Upper lobe of left lung (tissue), 4 donors: Measurements from ENCODE around the gene TBX4.

ENCODE experiments used
- CTCF ChIP-seq, 6 experiments: fragments of 450-650 bp in 4 of 6; fragments of 200-600 bp in 2 of 6; sonication (generic) in 2 of 6; IDR thresholded peaks; one replicate each; pipeline ENCODE4 v1.5.1; 2016 to 2019; ENCODE audit warnings: antibody characterized with exemption in 6 of 6
- EP300 ChIP-seq, 4 donors: sonication (generic); formaldehyde crosslinking; IDR thresholded peaks; one replicate each; pipeline ENCODE4 v1.5.1; 2017; ENCODE audit warnings: antibody characterized with exemption in 4 of 4, control low read depth in 2 of 4
- POLR2A ChIP-seq, 4 donors: fragments of 450-650 bp; IDR thresholded peaks; one replicate each; pipeline ENCODE4 v1.5.1; 2016 to 2017; ENCODE audit warnings: antibody characterized with exemption in 4 of 4, mild to moderate bottlenecking in 2 of 4
- POLR2AphosphoS5 ChIP-seq, 2 donors: sonication (generic); formaldehyde crosslinking; IDR thresholded peaks; one replicate each; pipeline ENCODE4 v1.5.1; 2017; ENCODE audit warnings: antibody characterized with exemption in 2 of 2

- TF ChIP-seq CTCF (IDR thresholded peaks at IDR 0.05) (no peak), POLR2A (IDR thresholded peaks at IDR 0.05) (no peak), EP300 (IDR thresholded peaks at IDR 0.05) (no peak), POLR2AphosphoS5 (IDR thresholded peaks at IDR 0.05) (no peak)
Measured at GRCh38 chr17:61522088-61522487, 69.9 kb downstream of the TBX4 start.
